ENCODE results near the gene SERPINA9. TPM values are rescaled to one million over a fixed set of nuclear protein-coding genes. Genes with fewer than 3 reads are reported as not detected.

Gene SERPINA9
- polyA plus RNA-seq, 3 donors from 2014 or later = not detected

GRCh38 chr14:94505206-94505605 is 29.2 kb upstream of the SERPINA9 start:
- no peaks in the 10 kb centered on the region for H3K4me1 Mint-ChIP-seq
- H3K9me3 Mint-ChIP-seq = no peaks in the 10 kb centered on the region
- peaks cover 0 to 11% (median 5%) of the 10 kb centered on the region in 3 donors for H3K27me3 Mint-ChIP-seq (ENCODE audit: low read depth in 3 of 3)
- no peaks in the 10 kb centered on the region for H3K36me3 Mint-ChIP-seq
- H3K27ac Mint-ChIP-seq = no peak overlapping the region
- DNase-seq = no peak
- H3K4me3 Mint-ChIP-seq = no peak overlapping the region

- H3K27ac Mint-ChIP-seq = no peak overlapping the region
- peaks cover 2 to 12% (median 5%) of the 10 kb centered on the region in 3 donors for H3K27me3 Mint-ChIP-seq (ENCODE audit: low read depth in 3 of 3)
- no peaks in the 10 kb centered on the region for H3K36me3 Mint-ChIP-seq
- no peaks in the 10 kb centered on the region for H3K4me1 Mint-ChIP-seq
- no peak overlapping the region for H3K4me3 Mint-ChIP-seq
- no peak for DNase-seq
- H3K9me3 Mint-ChIP-seq = no peaks in the 10 kb centered on the region
These were observed 25.9 kb upstream of the SERPINA9 start for GRCh38 chr14:94501588-94502516.

GRCh38 chr14:94500264-94500663 is 24.3 kb upstream of the SERPINA9 start:
- H3K4me3 Mint-ChIP-seq = no peak overlapping the region
- no peaks in the 10 kb centered on the region for H3K36me3 Mint-ChIP-seq
- no peak overlapping the region for H3K27ac Mint-ChIP-seq
- peaks cover 0 to 11% (median 2%) of the 10 kb centered on the region in 3 donors for H3K27me3 Mint-ChIP-seq (ENCODE audit: low read depth in 3 of 3)
- H3K4me1 Mint-ChIP-seq = no peaks in the 10 kb centered on the region
- H3K9me3 Mint-ChIP-seq = no peaks in the 10 kb centered on the region
- no peak for DNase-seq

GRCh38 chr14:94499673-94500072 is 23.7 kb upstream of the SERPINA9 start:
- H3K9me3 Mint-ChIP-seq = no peaks in the 10 kb centered on the region
- H3K4me3 Mint-ChIP-seq = no peak overlapping the region
- H3K4me1 Mint-ChIP-seq = no peaks in the 10 kb centered on the region
- no peak overlapping the region for H3K27ac Mint-ChIP-seq
- peaks cover 0 to 8% (median 2%) of the 10 kb centered on the region in 3 donors for H3K27me3 Mint-ChIP-seq (ENCODE audit: low read depth in 3 of 3)
- H3K36me3 Mint-ChIP-seq = no peaks in the 10 kb centered on the region
- DNase-seq = no peak

- no peaks in the 10 kb centered on the region for H3K36me3 Mint-ChIP-seq
- H3K9me3 Mint-ChIP-seq = peaks cover 0 to under 1% (median 0%) of the 10 kb centered on the region in 6 donors
- H3K27me3 Mint-ChIP-seq (ENCODE audit: low read depth in 3 of 3) = peaks cover 0 to 8% (median 2%) of the 10 kb centered on the region in 3 donors
- H3K4me1 Mint-ChIP-seq = no peaks in the 10 kb centered on the region
- no peak overlapping the region for H3K4me3 Mint-ChIP-seq
- no peak for DNase-seq
- no peak overlapping the region for H3K27ac Mint-ChIP-seq
These were observed 22.2 kb upstream of the SERPINA9 start for GRCh38 chr14:94498215-94498614.

- H3K27me3 Mint-ChIP-seq (ENCODE audit: low read depth in 3 of 3) = peaks cover 0 to under 1% (median 0%) of the 10 kb centered on the region in 3 donors
- H3K27ac Mint-ChIP-seq = no peak overlapping the region
- no peaks in the 10 kb centered on the region for H3K4me1 Mint-ChIP-seq
- H3K4me3 Mint-ChIP-seq = no peak overlapping the region
- peaks cover 0 to 2% (median 0%) of the 10 kb centered on the region in 6 donors for H3K9me3 Mint-ChIP-seq
- no peak for DNase-seq
- no peaks in the 10 kb centered on the region for H3K36me3 Mint-ChIP-seq
These were observed 18.1 kb upstream of the SERPINA9 start for GRCh38 chr14:94494085-94494484.

GRCh38 chr14:94491511-94491910 is 15.5 kb upstream of the SERPINA9 start:
- H3K4me1 Mint-ChIP-seq = no peaks in the 10 kb centered on the region
- H3K9me3 Mint-ChIP-seq = peaks cover 0 to 2% (median 0%) of the 10 kb centered on the region in 6 donors
- no peak overlapping the region for H3K27ac Mint-ChIP-seq

GRCh38 chr14:94489336-94489735 is 13.3 kb upstream of the SERPINA9 start:
- peak overlapping the region in 1 of 6 donors; percentile 56 for H3K27ac Mint-ChIP-seq
- H3K27me3 Mint-ChIP-seq (ENCODE audit: low read depth in 3 of 3) = peaks cover 2 to 9% (median 5%) of the 10 kb centered on the region in 3 donors

More at GRCh38 chr14:94491511-94491910, 15.5 kb upstream of the SERPINA9 start:
- no peak overlapping the region for H3K4me3 Mint-ChIP-seq
- peaks cover 2 to 3% (median 3%) of the 10 kb centered on the region in 3 donors for H3K27me3 Mint-ChIP-seq (ENCODE audit: low read depth in 3 of 3)
- DNase-seq = no peak
- H3K36me3 Mint-ChIP-seq = no peaks in the 10 kb centered on the region

GRCh38 chr14:94486883-94487282 is 10.9 kb upstream of the SERPINA9 start:
- Mint-ChIP-seq H3K27me3 (ENCODE audit: low read depth in 3 of 3) (peaks cover 2 to 12% (median 5%) of the 10 kb centered on the region in 3 donors), H3K36me3 (no peaks in the 10 kb centered on the region), H3K27ac (no peak overlapping the region), H3K4me1 (no peaks in the 10 kb centered on the region), H3K4me3 (no peak overlapping the region), H3K9me3 (no peaks in the 10 kb centered on the region)
- no peak for DNase-seq

More at GRCh38 chr14:94489336-94489735, 13.3 kb upstream of the SERPINA9 start:
- no peak for DNase-seq
- Mint-ChIP-seq H3K9me3 (peaks cover 0 to 2% (median 0%) of the 10 kb centered on the region in 6 donors), H3K4me1 (no peaks in the 10 kb centered on the region), H3K4me3 (no peak overlapping the region), H3K36me3 (no peaks in the 10 kb centered on the region)

- no peaks in the 10 kb centered on the region for H3K9me3 Mint-ChIP-seq
- H3K36me3 Mint-ChIP-seq = no peaks in the 10 kb centered on the region
- peaks cover 2 to 12% (median 5%) of the 10 kb centered on the region in 3 donors for H3K27me3 Mint-ChIP-seq (ENCODE audit: low read depth in 3 of 3)
- H3K27ac Mint-ChIP-seq = no peak overlapping the region
- H3K4me3 Mint-ChIP-seq = no peak overlapping the region
- peak in 2 of 3 donors; percentile 21 to 30 for DNase-seq
- H3K4me1 Mint-ChIP-seq = no peaks in the 10 kb centered on the region
These were observed 10.2 kb upstream of the SERPINA9 start for GRCh38 chr14:94485944-94486841.

GRCh38 chr14:94484481-94484880 is 8.5 kb upstream of the SERPINA9 start:
- Mint-ChIP-seq H3K4me3 (no peak overlapping the region), H3K27ac (no peak overlapping the region)

GRCh38 chr14:94483729-94484275 is 7.8 kb upstream of the SERPINA9 start:
- Mint-ChIP-seq H3K4me3 (no peak overlapping the region), H3K27me3 (ENCODE audit: low read depth in 3 of 3) (peaks cover 0 to 13% (median 5%) of the 10 kb centered on the region in 3 donors), H3K27ac (no peak overlapping the region)

More at GRCh38 chr14:94484481-94484880, 8.5 kb upstream of the SERPINA9 start:
- peaks cover 2 to 12% (median 5%) of the 10 kb centered on the region in 3 donors for H3K27me3 Mint-ChIP-seq (ENCODE audit: low read depth in 3 of 3)
- H3K9me3 Mint-ChIP-seq = peaks cover 0 to under 1% (median 0%) of the 10 kb centered on the region in 6 donors
- no peak for DNase-seq
- H3K36me3 Mint-ChIP-seq = no peaks in the 10 kb centered on the region
- H3K4me1 Mint-ChIP-seq = peaks cover 0 to 6% of the 10 kb centered on the region in 2 donors

GRCh38 chr14:94483071-94483451 is 7.1 kb upstream of the SERPINA9 start:
- Mint-ChIP-seq H3K4me3 (no peak overlapping the region), H3K9me3 (peaks cover 0 to 15% (median 1%) of the 10 kb centered on the region in 6 donors), H3K4me1 (peaks cover 0 to 6% of the 10 kb centered on the region in 2 donors), H3K27ac (no peak overlapping the region), H3K36me3 (no peaks in the 10 kb centered on the region), H3K27me3 (ENCODE audit: low read depth in 3 of 3) (peaks cover 0 to 15% (median 5%) of the 10 kb centered on the region in 3 donors)
- no peak for DNase-seq

More at GRCh38 chr14:94483729-94484275, 7.8 kb upstream of the SERPINA9 start:
- DNase-seq = no peak
- Mint-ChIP-seq H3K9me3 (peaks cover 0 to 8% (median under 1%) of the 10 kb centered on the region in 6 donors), H3K36me3 (no peaks in the 10 kb centered on the region), H3K4me1 (peaks cover 0 to 6% of the 10 kb centered on the region in 2 donors)

All from immature natural killer cell (primary cell).